Measurements from ENCODE around the gene SPHK2. TPM values are rescaled to one million over a fixed set of nuclear protein-coding genes. Genes with fewer than 3 reads are reported as not detected.

Gene SPHK2
- total and polyA plus RNA-seq, 2 of the 8 experiments (the other 6 are each of a cell fraction or from before 2014, with no cell fraction given): 43.9 to 60.9 TPM

DNA sequence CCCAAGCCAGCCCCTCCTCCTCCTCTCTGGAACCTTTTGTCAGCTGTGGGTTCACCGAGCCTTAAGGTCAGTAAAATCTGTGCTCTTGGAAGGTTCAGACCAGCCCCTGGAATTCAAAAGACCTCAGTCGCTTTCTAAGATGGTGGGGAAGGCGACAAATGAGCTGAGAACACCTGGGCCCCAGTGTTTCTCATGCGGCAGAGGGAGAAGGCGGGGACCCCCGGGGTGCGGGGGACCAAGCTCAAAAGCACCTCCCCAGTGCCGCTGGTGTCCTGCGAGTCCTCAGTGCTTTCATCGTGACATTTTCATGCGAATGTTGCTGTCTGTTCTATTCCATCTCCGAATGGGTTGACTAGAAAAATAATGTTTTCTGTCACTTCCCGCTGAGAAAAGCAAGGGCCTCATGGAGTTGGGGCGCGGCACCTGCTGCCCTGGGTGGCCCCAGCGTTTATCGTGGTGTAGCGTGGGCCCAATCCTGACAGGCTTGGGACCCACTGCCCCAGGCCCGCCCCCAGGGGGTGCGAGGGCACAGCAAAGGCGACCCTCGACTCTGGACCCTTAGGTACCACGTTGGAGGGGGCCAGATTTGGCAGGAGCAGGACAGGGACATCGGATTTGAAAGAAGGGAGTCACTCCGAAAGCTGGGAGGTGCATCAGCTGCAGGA is 54.3 kb downstream of the SPHK2 start:
- no peak overlapping the region for H2BK120ac ChIP-seq (replicated peaks; ENCODE audit: low read depth, low read length)
- H2BK12ac ChIP-seq (ENCODE audit: low read depth, low read length): peak overlapping the region; percentile 95; the same call in 1 of the 2 replicates
- H2BK20ac ChIP-seq (ENCODE audit: low read length): peak overlapping the region; percentile 93; the same call in 1 of the 2 replicates
- no peaks in the 10 kb centered on the region for H3K36me3 ChIP-seq (ENCODE audit: control insufficient read depth in 2 of 4, insufficient read depth in 4 of 4, low read length in 3 of 4)
- peak overlapping the region; percentile 71 for H3K18ac ChIP-seq (ENCODE audit: extremely low read depth, low read length)
- peak overlapping the region; percentile 73; the same call in 1 of the 2 replicates for H2AFZ ChIP-seq (ENCODE audit: low read length)
- H3K56ac ChIP-seq (replicated peaks; ENCODE audit: insufficient read length, low read depth, low read length): no peak overlapping the region
- peak overlapping the region; percentile 91; the same call in 1 of the 2 replicates for H2BK5ac ChIP-seq (ENCODE audit: low read depth, low read length)
- H3K23me2 ChIP-seq (ENCODE audit: low read depth, low read length): peaks cover 24% of the 10 kb centered on the region; the same call in 1 of the 2 replicates
- H3K79me2 ChIP-seq (ENCODE audit: control insufficient read depth in 1 of 2, insufficient read depth in 2 of 2, low read length in 2 of 2): no peaks in the 10 kb centered on the region; a peak in 1 of 4 replicates
- no peak overlapping the region for H4K5ac ChIP-seq (ENCODE audit: insufficient read length, low read depth, low read length)
- no peaks in the 10 kb centered on the region for H3K79me1 ChIP-seq (ENCODE audit: low read depth, low read length)
- no peak overlapping the region for H3K14ac ChIP-seq (ENCODE audit: insufficient read length)
- H3K23ac ChIP-seq (ENCODE audit: insufficient read length): no peak overlapping the region
- H3K27ac ChIP-seq (ENCODE audit: low read depth, low read length): no peak overlapping the region
- ChIA-PET POLR2A (ENCODE audit: partially characterized antibody) (interaction anchor here (0.6 to 2.0 kb wide), 12 partner anchors 9 to 240 kb away, joined by 3 to 16 read pairs (median 4); partner anchors contain the start of genes CA11, FGF21 and FUT2), CTCF (ENCODE audit: partially characterized antibody) (interaction anchor here (0.7 to 5.8 kb wide), 16 partner anchors 9 to 155 kb away, joined by 3 to 59 read pairs (median 12); partner anchors contain the start of genes CA11 and FUT2)
- peak overlapping the region; percentile 81; the same call in 1 of the 2 replicates for H2BK15ac ChIP-seq (ENCODE audit: low read length)
- H3K4me3 ChIP-seq (ENCODE audit: extremely low read depth in 1 of 4, insufficient read depth in 2 of 4, low read depth in 3 of 4, low read length in 4 of 4): peak overlapping the region in 1 of 4 experiments; percentile 15; a peak in 1 of 8 replicates
- H4K20me1 ChIP-seq (replicated peaks in 1 of 2; ENCODE audit: control insufficient read depth in 1 of 2, insufficient read depth in 2 of 2, low read length in 2 of 2): peaks cover 0 to 4% of the 10 kb centered on the region in 2 experiments
- peaks cover 2 to 23% (median 19%) of the 10 kb centered on the region in 4 experiments for H3K4me1 ChIP-seq (replicated peaks in 1 of 4; ENCODE audit: control insufficient read depth in 3 of 4, insufficient read depth in 4 of 4, low read length in 3 of 4)
- no peak for FAIRE-seq
- no peak overlapping the region for H3K9ac ChIP-seq (replicated peaks in 1 of 4; ENCODE audit: extremely low read depth in 1 of 4, low read depth in 3 of 4, low read length in 3 of 4)
- DNase-seq (ENCODE audit: low read depth in 1 of 2, low spot score in 2 of 2): no peak
- peak overlapping the region; percentile 18 to 38; a peak in 2 of 4 replicates for H3K4me2 ChIP-seq (ENCODE audit: insufficient read depth in 1 of 2, low read depth in 2 of 2, low read length in 2 of 2)
- 66% methylated on average over 24 of the region's 25 CpGs; no CpG with 5 or more reads in 1 of the 2 experiments for WGBS, 2 experiments (ENCODE audit: extremely low coverage in 1 of 2, insufficient coverage in 1 of 2, insufficient read length in 1 of 2, insufficient replicate concordance in 2 of 2, low coverage in 1 of 2, low lambda C conversion rate in 2 of 2, missing lambda C conversion rate in 1 of 2)
- H4K91ac ChIP-seq (replicated peaks; ENCODE audit: insufficient read length, low read length): peak overlapping the region; percentile 91
- H3K27me3 ChIP-seq (replicated peaks in 1 of 4; ENCODE audit: control insufficient read depth in 3 of 4, extremely low read depth in 1 of 4, insufficient read depth in 3 of 4, low read length in 3 of 4): peaks cover 0 to 5% (median 3%) of the 10 kb centered on the region in 4 experiments; a peak in 2 of 7 replicates
- no peak overlapping the region for H2AK5ac ChIP-seq (ENCODE audit: low read depth, low read length)
- peaks cover 0 to 3% of the 10 kb centered on the region in 2 experiments; a peak in 1 of 4 replicates for H3K9me3 ChIP-seq (ENCODE audit: insufficient read depth in 2 of 2, low read depth in 1 of 2, low read length in 1 of 2)
- H4K8ac ChIP-seq (ENCODE audit: extremely low read depth, insufficient read depth, low read length): peak overlapping the region; percentile 90
- H3K4ac ChIP-seq (replicated peaks; ENCODE audit: insufficient read length, low read depth, low read length): peak overlapping the region; percentile 39
- TF ChIP-seq CTBP2 (IDR thresholded peaks at IDR 0.05; ENCODE audit: borderline replicate concordance, insufficient read depth, insufficient read length, low read length) (no peak), SP4 (IDR thresholded peaks at IDR 0.05; ENCODE audit: low read length) (no peak), HDAC6 (IDR thresholded peaks at IDR 0.05; ENCODE audit: low read depth, low read length) (no peak), CHD2 (IDR thresholded peaks at IDR 0.05; ENCODE audit: low read length) (no peak), ASH2L (IDR thresholded peaks at IDR 0.05; ENCODE audit: low read length) (no peak), CBX5 (IDR thresholded peaks at IDR 0.05; ENCODE audit: low read depth, low read length) (no peak), BRCA1 (IDR thresholded peaks at IDR 0.05; ENCODE audit: low read depth, low read length) (no peak)
- TF ChIP-seq, protein P1, sequence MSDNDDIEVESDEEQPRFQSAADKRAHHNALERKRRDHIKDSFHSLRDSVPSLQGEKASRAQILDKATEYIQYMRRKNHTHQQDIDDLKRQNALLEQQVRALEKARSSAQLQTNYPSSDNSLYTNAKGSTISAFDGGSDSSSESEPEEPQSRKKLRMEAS (IDR thresholded peaks at IDR 0.05): no peak

All from H1 (cell line).